Stimulated activated CD4-positive, alpha-beta T cell treated with anti-CD3 and anti-CD28 coated beads, Interleukin-1b, Interleukin-23, amount 100 ng/mL, for 24 hours (primary cell): ENCODE data around the gene FBXW2.

Experiments used
- DNase-seq, 4 experiments: peaks; one replicate each; pipeline ENCODE4 v3.0.0-alpha.2; 2020; ENCODE audit warnings: low read depth in 4 of 4, low spot score in 1 of 4

FBXW2 gene

GRCh38 chr9:120745278-120745677, 47.9 kb downstream of the FBXW2 start:
- no peak for DNase-seq

DNA sequence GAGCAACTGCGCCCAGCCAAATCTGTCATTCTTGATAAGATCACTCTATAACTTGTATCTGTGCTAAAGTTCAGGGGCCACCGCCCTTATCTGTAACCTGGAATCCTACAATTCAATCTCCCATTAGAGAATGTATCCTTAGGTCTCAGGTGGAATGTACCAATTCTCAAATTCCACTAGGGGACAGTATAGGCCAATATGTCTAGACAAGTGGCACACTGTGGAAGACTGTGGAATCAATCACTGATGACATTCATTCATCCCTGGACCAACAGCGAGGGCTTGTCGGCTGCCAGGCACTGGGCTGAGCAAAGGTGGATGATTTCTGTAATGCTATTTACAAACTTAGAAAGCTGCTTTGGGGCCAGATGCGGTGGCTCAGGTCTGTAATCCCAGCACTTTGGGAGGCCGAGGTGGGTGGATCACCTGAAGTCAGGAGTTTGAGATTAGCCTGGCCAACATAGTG, 50.2 kb downstream of the FBXW2 start:
- DNase-seq: no peak

- DNase-seq: no peak
Observed at GRCh38 chr9:120741701-120742100, 51.5 kb downstream of the FBXW2 start.

- no peak for DNase-seq
Observed at GRCh38 chr9:120741191-120741590, 52.0 kb downstream of the FBXW2 start.

- no peak for DNase-seq
Observed at GRCh38 chr9:120740132-120740531, 53.1 kb downstream of the FBXW2 start.

DNA sequence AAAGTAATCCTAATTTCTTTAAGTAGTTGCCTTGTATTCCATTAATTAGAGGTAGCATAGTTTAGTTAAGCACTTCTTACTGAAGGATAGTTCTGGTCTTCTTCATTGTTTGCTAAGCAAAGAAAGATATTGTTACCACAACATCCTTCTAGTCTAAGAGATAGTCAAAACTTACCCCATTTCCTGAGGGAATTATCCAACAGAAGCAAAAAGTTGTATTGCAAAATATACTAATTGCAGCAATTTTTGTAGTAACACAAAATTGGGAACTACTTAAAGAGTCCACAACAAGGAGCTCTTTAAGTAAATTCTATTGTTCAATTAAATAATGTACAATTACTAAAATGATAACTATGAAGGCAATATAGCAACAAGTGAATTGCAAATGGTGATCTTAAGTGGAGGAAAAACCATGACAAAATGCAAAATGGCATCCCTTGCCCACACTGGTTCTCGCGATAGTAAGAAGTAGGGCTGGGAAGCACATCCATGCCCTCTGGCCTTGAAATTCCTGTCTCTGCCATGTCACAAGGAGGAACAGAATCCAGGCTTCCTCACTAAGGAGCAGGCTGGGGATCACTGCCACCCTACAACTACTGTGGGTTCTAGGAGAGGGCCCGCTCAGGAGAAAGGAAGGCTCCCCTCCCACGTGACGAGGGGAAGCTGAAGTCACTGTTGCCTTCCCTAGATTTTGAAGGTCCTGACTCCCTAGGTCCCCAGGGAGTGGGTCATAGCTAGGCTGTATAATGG, 55.6 kb downstream of the FBXW2 start:
- DNase-seq: no peak

- DNase-seq: no peak
Observed at GRCh38 chr9:120736881-120737280, 56.3 kb downstream of the FBXW2 start.

DNA sequence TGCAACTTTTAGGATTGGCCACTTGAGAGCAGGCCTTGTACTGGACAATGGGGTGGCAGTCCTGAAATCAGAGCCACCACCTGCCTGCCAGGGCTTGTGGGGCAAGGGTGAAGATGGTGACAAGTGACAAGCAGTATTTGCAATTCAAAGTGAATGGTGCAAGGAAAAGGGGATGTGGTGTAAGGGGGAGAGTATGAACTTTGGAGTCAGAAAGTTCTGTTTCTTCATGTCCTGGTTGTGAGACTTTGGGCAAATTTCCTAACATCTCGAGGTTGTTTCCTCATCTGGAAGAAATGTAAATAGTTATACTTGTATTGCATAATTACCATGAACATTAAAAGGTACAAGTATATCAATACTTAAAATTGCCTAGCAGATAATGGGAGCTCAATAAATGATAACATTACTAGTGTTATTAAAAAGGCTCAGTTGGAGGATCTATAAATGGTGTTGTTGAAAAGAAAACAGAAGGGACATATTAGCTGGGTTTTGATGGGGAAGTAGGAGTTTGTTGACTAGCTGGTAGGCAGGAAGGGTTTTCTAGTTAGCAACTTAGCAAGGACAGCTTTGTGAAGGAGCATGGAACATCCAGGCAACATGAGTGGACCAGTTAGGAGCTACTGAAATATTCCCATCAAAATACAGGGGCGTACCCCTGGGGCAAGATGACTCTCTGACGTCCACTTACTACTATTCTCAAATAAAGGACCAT, 57.6 kb downstream of the FBXW2 start:
- DNase-seq: no peak

DNA sequence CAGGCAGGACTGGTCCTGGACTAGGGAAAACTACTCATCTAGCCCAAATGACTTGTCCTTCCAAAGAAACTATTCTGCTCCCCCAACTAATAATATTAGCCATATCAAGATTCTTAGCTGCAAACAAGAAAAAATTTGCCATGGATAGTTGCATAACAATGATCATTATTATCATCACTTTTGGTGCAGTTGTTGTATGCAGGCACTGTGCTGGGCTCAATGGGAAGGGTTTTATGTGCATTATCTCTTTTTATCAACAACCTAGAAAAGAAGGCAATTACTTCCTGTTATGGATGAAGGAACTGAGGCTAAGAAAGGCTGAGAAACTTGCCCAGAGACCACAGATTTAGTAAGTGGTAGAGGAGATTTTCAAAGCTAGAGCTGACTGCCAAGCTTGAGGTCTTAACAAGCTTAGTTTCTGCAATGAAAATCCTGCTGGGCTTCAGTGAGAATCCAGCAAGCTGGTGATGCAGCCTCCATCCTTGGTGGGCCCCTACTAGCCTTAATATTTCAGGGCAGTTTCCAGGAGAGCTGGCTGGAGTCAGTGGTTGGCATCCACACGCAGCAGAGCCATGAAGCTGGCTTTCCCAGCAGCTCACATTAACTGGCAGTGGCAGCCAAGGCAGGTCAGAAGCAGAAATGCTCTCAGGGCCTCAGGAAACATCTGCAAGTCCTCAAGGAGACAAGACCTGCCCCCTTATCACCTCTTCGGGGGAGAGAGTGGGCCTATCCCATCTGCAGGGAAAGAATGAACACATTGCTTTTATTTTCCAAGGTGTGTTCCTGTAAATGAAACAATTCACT, 58.4 kb downstream of the FBXW2 start:
- DNase-seq: no peak

DNA sequence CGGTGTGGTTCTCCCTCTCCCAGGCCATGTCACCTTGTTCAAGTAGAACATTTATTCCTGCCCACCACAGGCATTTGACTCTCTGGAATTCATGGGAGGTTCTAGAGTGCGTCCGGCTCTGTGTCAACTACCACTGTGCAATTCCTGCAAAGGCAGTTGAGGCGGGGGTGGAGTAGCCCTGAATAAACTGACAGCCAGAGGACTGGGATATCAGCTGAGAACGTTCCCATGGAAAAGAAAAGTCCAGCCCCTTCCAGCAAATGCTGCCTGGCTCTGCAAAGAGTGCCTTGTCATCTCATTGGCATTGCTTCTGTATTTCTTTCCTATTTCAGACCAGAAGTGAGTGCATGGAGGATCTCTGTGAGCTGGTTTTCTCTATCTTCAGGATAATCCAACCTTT, 60.0 kb downstream of the FBXW2 start:
- no peak for DNase-seq

DNA sequence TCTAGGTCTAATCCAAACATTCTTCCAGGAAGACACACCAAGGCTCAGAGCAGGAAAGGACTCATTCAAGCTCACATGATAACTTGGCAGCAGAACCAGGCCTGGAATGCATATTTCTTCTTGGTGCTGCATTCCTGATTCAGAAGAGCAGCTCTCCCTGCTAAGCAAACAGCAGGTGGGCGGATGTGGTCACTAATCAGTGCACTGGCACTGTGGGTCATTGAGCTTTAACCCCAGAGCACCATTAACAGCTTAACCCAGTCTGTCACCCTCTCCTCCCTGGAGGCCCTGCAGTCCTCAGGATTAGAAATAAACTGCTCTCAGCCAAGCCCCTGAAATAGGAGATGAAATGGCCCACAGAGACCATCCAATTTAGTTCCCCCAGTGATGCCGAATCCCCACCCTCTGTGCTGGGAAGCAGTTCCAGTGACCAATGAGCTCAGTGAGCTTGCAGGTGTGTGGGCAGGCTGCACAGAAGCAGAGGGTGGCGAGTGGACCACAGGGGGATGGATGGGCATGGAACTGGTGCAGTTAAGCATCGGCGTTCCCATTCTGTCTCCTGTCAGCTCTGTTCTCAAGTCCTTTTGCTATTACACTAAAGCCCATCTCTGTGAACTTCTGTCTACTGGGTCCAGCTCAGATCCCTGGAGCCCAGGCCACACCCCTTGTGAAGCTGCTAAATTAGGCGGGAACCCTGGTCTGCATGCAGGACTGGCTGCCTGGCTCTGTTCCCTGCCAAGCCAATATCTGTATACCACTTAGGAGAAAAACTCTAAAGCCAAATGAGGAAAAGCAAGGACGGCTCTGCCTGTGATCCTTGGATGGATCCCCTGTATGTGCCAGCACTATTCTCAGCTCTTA, 62.3 kb downstream of the FBXW2 start:
- DNase-seq: no peak

GRCh38 chr9:120729791-120730241, 63.4 kb downstream of the FBXW2 start:
- DNase-seq: no peak

GRCh38 chr9:120726484-120726883, 66.7 kb downstream of the FBXW2 start:
- no peak for DNase-seq

- no peak for DNase-seq
Observed at GRCh38 chr9:120725907-120726306, 67.3 kb downstream of the FBXW2 start.

GRCh38 chr9:120724757-120725400, 68.3 kb downstream of the FBXW2 start:
- no peak for DNase-seq

GRCh38 chr9:120723565-120723964, 69.7 kb downstream of the FBXW2 start:
- DNase-seq: no peak

- DNase-seq: no peak
Observed at GRCh38 chr9:120720404-120720803, 72.8 kb downstream of the FBXW2 start.

DNA sequence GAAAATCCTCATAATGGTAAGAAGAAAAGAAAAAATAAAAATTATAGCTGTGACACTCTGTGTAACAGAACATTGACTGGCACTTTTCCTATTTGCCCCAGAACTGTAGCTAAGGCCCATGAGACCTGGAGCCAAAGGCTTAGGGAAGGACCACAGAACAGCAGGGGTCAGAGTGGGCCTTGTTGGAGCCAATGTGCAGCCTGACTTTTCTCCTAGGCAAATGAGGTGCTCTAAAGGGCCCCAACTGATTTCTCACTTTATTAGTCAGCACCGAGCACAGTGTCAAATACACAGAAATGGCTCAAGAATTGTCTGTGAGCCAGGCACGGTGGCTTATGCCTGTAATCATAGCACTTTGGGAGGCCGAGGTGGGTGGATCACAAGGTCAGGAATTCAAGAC, 74.9 kb downstream of the FBXW2 start:
- DNase-seq: no peak

DNA sequence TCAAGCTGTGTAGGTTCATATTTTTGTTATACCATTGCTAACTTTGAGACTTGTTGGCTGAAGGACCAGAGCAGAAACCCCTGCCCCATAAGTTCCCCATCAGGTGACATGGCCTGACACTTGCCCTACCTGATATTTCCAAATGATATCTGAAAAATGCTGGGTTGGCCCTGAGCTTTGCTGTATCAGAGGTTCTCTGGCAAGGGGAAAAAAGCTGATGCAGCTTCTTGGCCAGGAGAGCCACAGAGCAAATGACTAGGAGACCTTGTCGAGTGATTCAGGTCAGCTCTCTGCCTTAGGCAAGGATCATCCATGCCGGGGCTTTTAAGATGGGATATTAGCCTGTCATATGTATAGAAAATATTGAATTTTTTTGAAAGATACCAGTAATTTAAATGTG, 76.0 kb downstream of the FBXW2 start:
- no peak for DNase-seq

- DNase-seq: no peak
Observed at GRCh38 chr9:120716483-120716882, 76.7 kb downstream of the FBXW2 start.
